ENCODE measurements around the gene PLPPR5. TPM values are rescaled to one million over a fixed set of nuclear protein-coding genes. Genes with fewer than 3 reads are reported as not detected.
A peak's percentile ranks its signal among the peaks of the same experiment; 100 is the strongest.

Gene PLPPR5
- total RNA-seq, 1 donor from 2014 or later, result 0.07 TPM

GRCh38 chr1:98939471-98939870, 65.2 kb downstream of the PLPPR5 start:
- no peak for DNase-seq (ENCODE audit: low read depth, low spot score)
- Mint-ChIP-seq H3K27me3 (ENCODE audit: low read depth) (no peaks in the 10 kb centered on the region), H3K27ac (ENCODE audit: unreplicated experiment) (no peak overlapping the region), H3K4me3 (no peak overlapping the region), H3K36me3 (ENCODE audit: low read depth) (no peaks in the 10 kb centered on the region), H3K4me1 (no peaks in the 10 kb centered on the region), H3K9me3 (no peaks in the 10 kb centered on the region)
- no peak for TF ChIP-seq CTCF (conservative IDR thresholded peaks at IDR 0.05)

DNA sequence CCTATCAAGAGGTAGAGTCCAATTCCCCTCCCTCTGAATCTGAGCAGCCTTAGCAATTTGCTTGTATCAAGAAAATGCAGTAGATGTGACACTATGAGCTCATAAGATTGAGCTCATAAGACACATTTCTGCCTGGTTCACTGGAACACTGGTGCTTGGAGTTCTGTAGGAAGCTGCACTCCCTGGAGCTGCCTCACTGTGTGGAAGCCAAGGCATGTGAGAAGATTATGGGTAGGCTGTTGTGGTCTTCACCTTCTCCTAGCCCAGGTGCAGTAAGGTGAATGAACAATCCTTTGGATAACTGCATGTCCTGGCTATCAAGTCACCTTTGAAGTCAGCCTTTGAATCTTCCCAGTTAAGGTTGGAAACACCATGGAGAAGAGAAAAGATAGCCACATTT, 67.3 kb downstream of the PLPPR5 start:
- no peak for TF ChIP-seq CTCF (conservative IDR thresholded peaks at IDR 0.05)
- H3K9me3 Mint-ChIP-seq, result peaks cover 2% of the 10 kb centered on the region
- no peak overlapping the region for H3K4me3 Mint-ChIP-seq
- no peaks in the 10 kb centered on the region for H3K36me3 Mint-ChIP-seq (ENCODE audit: low read depth)
- no peak overlapping the region for H3K27ac Mint-ChIP-seq (ENCODE audit: unreplicated experiment)
- no peaks in the 10 kb centered on the region for H3K27me3 Mint-ChIP-seq (ENCODE audit: low read depth)
- no peaks in the 10 kb centered on the region for H3K4me1 Mint-ChIP-seq
- DNase-seq (ENCODE audit: low read depth, low spot score), result no peak

DNA sequence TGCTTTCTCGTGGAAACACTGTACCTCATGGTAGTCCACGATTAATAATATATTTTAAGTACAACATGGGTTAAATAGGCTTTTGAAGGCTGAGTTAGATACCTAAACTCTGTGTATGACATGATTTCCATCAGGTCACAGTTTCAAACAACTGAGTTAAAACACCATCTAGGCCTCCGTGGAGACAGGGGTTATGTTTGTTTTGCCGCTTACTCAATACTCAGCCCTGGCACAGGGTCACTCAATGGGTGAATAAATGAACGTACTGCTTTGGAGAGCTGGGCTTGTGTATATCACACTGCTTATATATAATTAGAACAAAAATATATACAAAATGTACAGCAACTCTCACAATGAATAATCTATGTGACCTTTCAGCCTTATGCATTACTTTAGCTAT, 72.5 kb downstream of the PLPPR5 start:
- no peaks in the 10 kb centered on the region for H3K36me3 Mint-ChIP-seq (ENCODE audit: low read depth)
- no peak for DNase-seq (ENCODE audit: low read depth, low spot score)
- TF ChIP-seq CTCF (conservative IDR thresholded peaks at IDR 0.05), result no peak
- H3K27me3 Mint-ChIP-seq (ENCODE audit: low read depth), result no peaks in the 10 kb centered on the region
- peaks cover 11% of the 10 kb centered on the region for H3K4me1 Mint-ChIP-seq
- H3K27ac Mint-ChIP-seq (ENCODE audit: unreplicated experiment), result no peak overlapping the region
- no peak overlapping the region for H3K4me3 Mint-ChIP-seq
- H3K9me3 Mint-ChIP-seq, result peaks cover 2% of the 10 kb centered on the region

GRCh38 chr1:98931128-98931835, 73.4 kb downstream of the PLPPR5 start:
- Mint-ChIP-seq H3K9me3 (peaks cover 2% of the 10 kb centered on the region), H3K4me1 (peaks cover 11% of the 10 kb centered on the region), H3K36me3 (ENCODE audit: low read depth) (no peaks in the 10 kb centered on the region), H3K27me3 (ENCODE audit: low read depth) (no peaks in the 10 kb centered on the region), H3K27ac (ENCODE audit: unreplicated experiment) (peak overlapping the region; percentile 28), H3K4me3 (no peak overlapping the region)
- no peak for TF ChIP-seq CTCF (conservative IDR thresholded peaks at IDR 0.05)
- DNase-seq (ENCODE audit: low read depth, low spot score), result no peak

GRCh38 chr1:98929437-98929836, 75.2 kb downstream of the PLPPR5 start:
- H3K9me3 Mint-ChIP-seq, result peaks cover 2% of the 10 kb centered on the region
- no peaks in the 10 kb centered on the region for H3K27me3 Mint-ChIP-seq (ENCODE audit: low read depth)
- no peak overlapping the region for H3K27ac Mint-ChIP-seq (ENCODE audit: unreplicated experiment)
- peaks cover 11% of the 10 kb centered on the region for H3K4me1 Mint-ChIP-seq
- DNase-seq (ENCODE audit: low read depth, low spot score), result no peak
- no peaks in the 10 kb centered on the region for H3K36me3 Mint-ChIP-seq (ENCODE audit: low read depth)
- TF ChIP-seq CTCF (conservative IDR thresholded peaks at IDR 0.05), result no peak
- H3K4me3 Mint-ChIP-seq, result no peak overlapping the region
